Upper lobe of right lung (tissue), 1 donor: Measurements from ENCODE around the gene ZMPSTE24. TPM values are rescaled to one million over a fixed set of nuclear protein-coding genes. Genes with fewer than 3 reads are reported as not detected.

Experiments
- ATAC-seq: fragments of 200-7000 bp; cut with Tn5 transposase; one replicate; pipeline ENCODE4 v1.9.1; 2020; ENCODE audit warnings: mild to moderate bottlenecking, moderate library complexity
- DNase-seq: peaks from one replicate; pipeline ENCODE4 v3.0.0-alpha.2; 2020
- H3K27ac ChIP-seq: fragments of 200-600 bp; one replicate; pipeline ENCODE4 v1.8.0; 2022
- H3K27me3 ChIP-seq: fragments of 200-600 bp; one replicate; pipeline ENCODE4 v1.8.0; 2022; ENCODE audit warnings: mild to moderate bottlenecking
- H3K36me3 ChIP-seq: fragments of 200-600 bp; one replicate; pipeline ENCODE4 v1.8.0; 2022
- H3K4me1 ChIP-seq: fragments of 200-600 bp; one replicate; pipeline ENCODE4 v1.8.0; 2022
- H3K4me3 ChIP-seq: fragments of 200-600 bp; one replicate; pipeline ENCODE4 v1.8.0; 2022; ENCODE audit warnings: mild to moderate bottlenecking
- H3K9me3 ChIP-seq: fragments of 200-600 bp; one replicate; pipeline ENCODE4 v1.8.0; 2022
- CTCF ChIP-seq: fragments of 200-600 bp; IDR thresholded peaks from one replicate; pipeline ENCODE4 v1.8.0; 2022; ENCODE audit warnings: antibody characterized with exemption
- intact Hi-C: fragments of 100-400 bp; cut with DNase I; formaldehyde crosslinking; loops from one replicate; pipeline ENCODE4 v1.11.0; 2022
- total RNA-seq: library from RNA; stranded (reverse); fragmentation: NEBNext Ultra II Directional; extraction: Animal tissue kit (Norgen Biotek cat#: 25700); gene quantifications from one replicate; pipeline ENCODE4 v1.2.1, GENCODE V29; 2021
- donor health status: DM: no; HTN: yes; CAD: no; lungs with severe emphysema.

Gene ZMPSTE24
- total RNA-seq, 1 donor from 2014 or later = 39.9 TPM

- Histone ChIP-seq H3K27me3 (no peaks in the 10 kb centered on the region), H3K9me3 (no peaks in the 10 kb centered on the region), H3K27ac (no peak overlapping the region), H3K36me3 (no peaks in the 10 kb centered on the region), H3K4me1 (peaks cover 7% of the 10 kb centered on the region), H3K4me3 (no peak overlapping the region)
- no peak for ATAC-seq
- no peak for DNase-seq
- no peak for TF ChIP-seq CTCF
- intact Hi-C loops = loop anchor here (10.0 kb wide), 1 partner anchor 165 kb away; no protein-coding TSS in a partner anchor
These were observed 51.5 kb downstream of the ZMPSTE24 start for GRCh38 chr1:40309374-40310128.

GRCh38 chr1:40310129-40310461 is 52.1 kb downstream of the ZMPSTE24 start:
- intact Hi-C loops = loop anchor here (10.0 kb wide), 1 partner anchor 165 kb away; no protein-coding TSS in a partner anchor
- Histone ChIP-seq H3K4me3 (no peak overlapping the region), H3K27ac (no peak overlapping the region), H3K27me3 (no peaks in the 10 kb centered on the region), H3K9me3 (no peaks in the 10 kb centered on the region), H3K4me1 (peaks cover 7% of the 10 kb centered on the region), H3K36me3 (no peaks in the 10 kb centered on the region)
- ATAC-seq (no peak), DNase-seq (no peak)
- TF ChIP-seq CTCF = no peak

GRCh38 chr1:40310983-40311642 is 53.1 kb downstream of the ZMPSTE24 start:
- ATAC-seq (no peak), DNase-seq (no peak)
- Histone ChIP-seq H3K4me3 (no peak overlapping the region), H3K27ac (no peak overlapping the region), H3K9me3 (no peaks in the 10 kb centered on the region), H3K36me3 (no peaks in the 10 kb centered on the region), H3K4me1 (peaks cover 7% of the 10 kb centered on the region), H3K27me3 (peaks cover 5% of the 10 kb centered on the region)
- intact Hi-C loops = loop anchor here (10.0 kb wide), 1 partner anchor 166 kb away; no protein-coding TSS in a partner anchor
- no peak for TF ChIP-seq CTCF

GRCh38 chr1:40311692-40312091 is 53.7 kb downstream of the ZMPSTE24 start:
- no peak for TF ChIP-seq CTCF
- ATAC-seq (no peak), DNase-seq (no peak)
- intact Hi-C loops = loop anchor here (10.0 kb wide), 1 partner anchor 167 kb away; no protein-coding TSS in a partner anchor
- no peak overlapping the region for H3K27ac ChIP-seq
- peaks cover 10% of the 10 kb centered on the region for H3K27me3 ChIP-seq
- H3K4me1 ChIP-seq = peaks cover 11% of the 10 kb centered on the region
- no peaks in the 10 kb centered on the region for H3K9me3 ChIP-seq
- no peak overlapping the region for H3K4me3 ChIP-seq
- no peaks in the 10 kb centered on the region for H3K36me3 ChIP-seq

GRCh38 chr1:40312238-40313205 is 54.5 kb downstream of the ZMPSTE24 start:
- Histone ChIP-seq H3K4me3 (no peak overlapping the region), H3K36me3 (no peaks in the 10 kb centered on the region), H3K4me1 (peaks cover 18% of the 10 kb centered on the region), H3K27me3 (peaks cover 19% of the 10 kb centered on the region), H3K9me3 (no peaks in the 10 kb centered on the region), H3K27ac (peak overlapping the region; percentile 17)
- no peak for TF ChIP-seq CTCF
- ATAC-seq (peak; percentile 57), DNase-seq (no peak)
- intact Hi-C loops = loop anchor here (10.0 kb wide), 1 partner anchor 168 kb away; no protein-coding TSS in a partner anchor
